ENCODE data around the gene SH2D7.

The SH2D7 gene

DNA sequence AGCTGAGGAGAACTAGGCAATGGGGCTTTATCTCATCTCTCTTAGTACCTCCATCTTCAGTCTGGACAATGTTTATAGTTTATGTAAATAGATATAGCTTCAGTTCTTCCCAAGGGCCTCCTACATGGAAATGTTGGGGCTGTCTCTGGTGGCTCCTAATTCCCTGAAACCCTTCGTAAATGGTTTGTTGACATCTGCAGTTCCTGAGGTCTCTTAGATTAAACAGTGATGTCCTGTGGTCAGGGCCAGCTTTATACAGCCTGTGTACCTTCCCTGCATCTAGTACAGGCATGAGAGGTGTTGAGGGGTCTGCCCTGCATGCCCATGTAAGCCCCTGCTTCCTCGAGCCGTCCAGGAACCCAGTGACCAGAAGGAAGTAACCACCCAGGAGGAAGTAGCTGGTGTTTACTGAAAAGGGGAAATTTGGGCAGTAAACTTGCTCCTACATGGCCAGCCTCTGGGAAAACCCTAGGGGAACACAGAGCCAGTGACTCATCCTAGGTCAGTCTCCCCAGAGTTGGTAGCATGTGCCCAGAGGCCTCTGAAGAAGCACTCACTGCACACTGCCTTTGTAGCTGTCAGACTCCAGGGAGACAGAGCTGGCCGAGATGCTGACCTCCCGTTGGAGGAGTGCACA is 10.1 kb upstream of the SH2D7 start:
- H3K9me2 ChIP-seq (replicated peaks; ENCODE audit: low read depth, low read length), result no peaks in the 10 kb centered on the region
- H3K9me3 ChIP-seq (ENCODE audit: insufficient read depth, low read depth, low read length), result no peaks in the 10 kb centered on the region
- H3F3A ChIP-seq (ENCODE audit: low read depth), result no peaks in the 10 kb centered on the region
- no peak overlapping the region for H2AFZ ChIP-seq (ENCODE audit: low read length)
- TF ChIP-seq, protein P1, sequence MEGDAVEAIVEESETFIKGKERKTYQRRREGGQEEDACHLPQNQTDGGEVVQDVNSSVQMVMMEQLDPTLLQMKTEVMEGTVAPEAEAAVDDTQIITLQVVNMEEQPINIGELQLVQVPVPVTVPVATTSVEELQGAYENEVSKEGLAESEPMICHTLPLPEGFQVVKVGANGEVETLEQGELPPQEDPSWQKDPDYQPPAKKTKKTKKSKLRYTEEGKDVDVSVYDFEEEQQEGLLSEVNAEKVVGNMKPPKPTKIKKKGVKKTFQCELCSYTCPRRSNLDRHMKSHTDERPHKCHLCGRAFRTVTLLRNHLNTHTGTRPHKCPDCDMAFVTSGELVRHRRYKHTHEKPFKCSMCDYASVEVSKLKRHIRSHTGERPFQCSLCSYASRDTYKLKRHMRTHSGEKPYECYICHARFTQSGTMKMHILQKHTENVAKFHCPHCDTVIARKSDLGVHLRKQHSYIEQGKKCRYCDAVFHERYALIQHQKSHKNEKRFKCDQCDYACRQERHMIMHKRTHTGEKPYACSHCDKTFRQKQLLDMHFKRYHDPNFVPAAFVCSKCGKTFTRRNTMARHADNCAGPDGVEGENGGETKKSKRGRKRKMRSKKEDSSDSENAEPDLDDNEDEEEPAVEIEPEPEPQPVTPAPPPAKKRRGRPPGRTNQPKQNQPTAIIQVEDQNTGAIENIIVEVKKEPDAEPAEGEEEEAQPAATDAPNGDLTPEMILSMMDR (conservative IDR thresholded peaks at IDR 0.05; ENCODE audit: low read length), result no peak
- TF ChIP-seq EZH2phosphoT487 (IDR thresholded peaks at IDR 0.05; ENCODE audit: borderline replicate concordance), result no peak
- H3K4me1 ChIP-seq (ENCODE audit: insufficient read depth, low read length, poor library complexity, severe bottlenecking), result peaks cover 26% of the 10 kb centered on the region
- no peak overlapping the region for H3K4me3 ChIP-seq (ENCODE audit: low read length, poor library complexity, severe bottlenecking)
- no peaks in the 10 kb centered on the region for H3K36me3 ChIP-seq (ENCODE audit: insufficient read depth, low read length)
- no peak overlapping the region for H3K4me2 ChIP-seq (ENCODE audit: low read depth, low read length, poor library complexity, severe bottlenecking)
- H3K27me3 ChIP-seq (ENCODE audit: insufficient read depth, low read length, poor library complexity, severe bottlenecking), result no peaks in the 10 kb centered on the region
- H3K9ac ChIP-seq (ENCODE audit: low read depth, low read length, poor library complexity, severe bottlenecking), result peak overlapping the region; percentile 34
- peaks cover 5% of the 10 kb centered on the region for H3K79me2 ChIP-seq (ENCODE audit: insufficient read depth, low read length)
- H4K20me1 ChIP-seq (ENCODE audit: insufficient read depth, low read length, poor library complexity, severe bottlenecking), result no peaks in the 10 kb centered on the region

DNA sequence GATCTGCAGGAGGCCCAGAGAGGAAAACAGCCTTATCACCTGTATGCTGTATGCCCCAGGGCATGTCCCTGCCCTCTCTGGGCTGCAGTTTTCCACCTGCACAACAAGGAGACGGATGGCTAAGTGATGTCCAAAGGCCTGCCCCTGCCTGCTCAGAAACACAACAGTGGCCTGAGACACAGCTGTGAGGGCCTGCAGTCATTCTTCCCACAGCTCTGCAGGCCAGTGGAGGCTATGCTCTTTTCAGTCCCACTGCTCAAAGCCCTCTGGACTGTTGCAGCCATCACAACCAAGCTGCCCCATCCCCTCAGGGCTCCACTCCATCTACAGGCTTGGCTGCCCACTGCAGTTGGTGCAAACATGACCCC is 9.6 kb upstream of the SH2D7 start:
- Histone ChIP-seq H3K4me1 (ENCODE audit: insufficient read depth, low read length, poor library complexity, severe bottlenecking) (peaks cover 25% of the 10 kb centered on the region), H2AFZ (ENCODE audit: low read length) (no peak overlapping the region), H3F3A (ENCODE audit: low read depth) (no peaks in the 10 kb centered on the region), H3K27me3 (ENCODE audit: insufficient read depth, low read length, poor library complexity, severe bottlenecking) (no peaks in the 10 kb centered on the region), H3K9ac (ENCODE audit: low read depth, low read length, poor library complexity, severe bottlenecking) (peak overlapping the region; percentile 34), H3K9me3 (ENCODE audit: insufficient read depth, low read depth, low read length) (no peaks in the 10 kb centered on the region), H3K4me2 (ENCODE audit: low read depth, low read length, poor library complexity, severe bottlenecking) (no peak overlapping the region), H3K9me2 (replicated peaks; ENCODE audit: low read depth, low read length) (no peaks in the 10 kb centered on the region), H4K20me1 (ENCODE audit: insufficient read depth, low read length, poor library complexity, severe bottlenecking) (no peaks in the 10 kb centered on the region), H3K4me3 (ENCODE audit: low read length, poor library complexity, severe bottlenecking) (no peak overlapping the region), H3K36me3 (ENCODE audit: insufficient read depth, low read length) (no peaks in the 10 kb centered on the region), H3K79me2 (ENCODE audit: insufficient read depth, low read length) (peaks cover 2% of the 10 kb centered on the region; the same call in 1 of the 2 replicates)
- TF ChIP-seq, protein P1 (conservative IDR thresholded peaks at IDR 0.05; ENCODE audit: low read length), result no peak

DNA sequence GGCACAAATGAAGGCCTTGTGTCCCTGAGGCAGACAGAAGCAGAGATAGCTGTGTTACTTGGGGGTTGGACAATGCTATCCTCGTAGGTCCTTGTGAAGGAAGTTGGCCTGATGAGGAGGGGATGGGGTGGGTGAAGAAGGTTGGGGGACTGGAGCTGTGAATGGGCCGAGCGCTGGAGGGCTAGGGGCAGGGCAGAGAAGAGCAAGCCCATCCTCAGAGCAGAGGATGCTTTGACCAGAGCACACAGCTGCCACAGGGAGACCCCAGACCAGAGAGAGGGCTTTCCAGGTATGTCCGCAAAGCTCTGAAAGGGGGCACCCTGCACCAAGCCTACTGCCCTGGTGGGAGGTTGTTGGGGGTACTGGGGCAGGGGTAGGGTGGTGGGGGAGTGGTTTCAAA is 9.2 kb upstream of the SH2D7 start:
- Histone ChIP-seq H3K9ac (ENCODE audit: low read depth, low read length, poor library complexity, severe bottlenecking) (peak overlapping the region; percentile 34), H3K4me1 (ENCODE audit: insufficient read depth, low read length, poor library complexity, severe bottlenecking) (peaks cover 20% of the 10 kb centered on the region), H3K4me3 (ENCODE audit: low read length, poor library complexity, severe bottlenecking) (no peak overlapping the region), H3K36me3 (ENCODE audit: insufficient read depth, low read length) (no peaks in the 10 kb centered on the region), H4K20me1 (ENCODE audit: insufficient read depth, low read length, poor library complexity, severe bottlenecking) (no peaks in the 10 kb centered on the region), H3K9me3 (ENCODE audit: insufficient read depth, low read depth, low read length) (no peaks in the 10 kb centered on the region), H3K79me2 (ENCODE audit: insufficient read depth, low read length) (no peaks in the 10 kb centered on the region), H3F3A (ENCODE audit: low read depth) (no peaks in the 10 kb centered on the region), H3K4me2 (ENCODE audit: low read depth, low read length, poor library complexity, severe bottlenecking) (no peak overlapping the region), H2AFZ (ENCODE audit: low read length) (no peak overlapping the region), H3K9me2 (replicated peaks; ENCODE audit: low read depth, low read length) (no peaks in the 10 kb centered on the region), H3K27me3 (ENCODE audit: insufficient read depth, low read length, poor library complexity, severe bottlenecking) (no peaks in the 10 kb centered on the region)
- TF ChIP-seq EZH2phosphoT487 (IDR thresholded peaks at IDR 0.05; ENCODE audit: borderline replicate concordance), result no peak
- TF ChIP-seq, protein P1 (conservative IDR thresholded peaks at IDR 0.05; ENCODE audit: low read length), result no peak
